HK-2 (cell line): Measurements from ENCODE around the gene RAB20.
"Not testable (repeated sequence)": the region's sequence is repeated elsewhere in the genome, so short reads cannot be mapped to it uniquely, and the experiment has no call there.

Experiments
- DNase-seq: peaks from one replicate; pipeline ENCODE4 v3.0.0-alpha.2; 2018; ENCODE audit not compliant: unreplicated experiment

Gene RAB20

DNA sequence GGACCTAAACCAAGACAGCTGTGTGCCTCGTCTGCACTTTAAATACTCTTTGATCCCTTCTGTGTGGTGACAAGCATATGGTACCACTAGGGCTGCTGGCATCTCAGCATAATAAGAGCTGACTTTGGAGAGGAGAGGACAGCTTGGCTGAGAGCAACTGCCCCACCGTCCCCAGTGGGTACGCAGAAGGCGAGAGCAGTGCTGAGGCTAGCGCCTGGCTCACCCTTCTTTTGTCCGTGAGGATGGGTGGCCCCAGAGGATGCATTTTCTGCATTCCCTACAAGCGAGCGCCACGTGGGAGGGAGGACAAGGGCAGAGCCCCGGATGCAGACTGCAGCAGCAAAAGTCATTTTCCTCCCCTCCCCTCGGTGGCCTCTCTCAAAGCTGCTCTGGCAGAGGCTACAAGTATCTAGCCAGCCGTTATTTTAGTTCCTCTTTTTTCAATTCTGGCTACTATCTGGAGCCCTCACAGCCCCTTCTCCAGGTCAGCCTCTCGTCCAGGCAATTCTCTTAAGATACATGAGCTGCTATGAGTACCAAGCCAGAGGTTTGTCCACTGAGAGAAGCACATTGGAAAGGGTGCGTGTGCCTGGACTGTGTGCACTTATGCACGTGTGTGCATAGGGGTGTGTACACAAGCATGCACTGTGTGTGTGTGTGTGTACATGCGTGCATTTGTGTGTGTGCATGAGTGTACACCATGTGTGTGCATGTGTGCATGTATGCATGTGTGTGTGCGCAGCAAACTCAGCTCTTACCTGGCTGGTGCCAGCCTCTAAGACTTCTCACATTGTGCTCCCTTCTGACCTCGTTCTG lies 51.3 kb downstream of the RAB20 start:
- DNase-seq, result no peak

- DNase-seq, result no peak
Observed at GRCh38 chr13:110509478-110509926, 52.0 kb downstream of the RAB20 start.

- DNase-seq, result no peak
Observed at GRCh38 chr13:110507678-110508381, 53.7 kb downstream of the RAB20 start.

DNA sequence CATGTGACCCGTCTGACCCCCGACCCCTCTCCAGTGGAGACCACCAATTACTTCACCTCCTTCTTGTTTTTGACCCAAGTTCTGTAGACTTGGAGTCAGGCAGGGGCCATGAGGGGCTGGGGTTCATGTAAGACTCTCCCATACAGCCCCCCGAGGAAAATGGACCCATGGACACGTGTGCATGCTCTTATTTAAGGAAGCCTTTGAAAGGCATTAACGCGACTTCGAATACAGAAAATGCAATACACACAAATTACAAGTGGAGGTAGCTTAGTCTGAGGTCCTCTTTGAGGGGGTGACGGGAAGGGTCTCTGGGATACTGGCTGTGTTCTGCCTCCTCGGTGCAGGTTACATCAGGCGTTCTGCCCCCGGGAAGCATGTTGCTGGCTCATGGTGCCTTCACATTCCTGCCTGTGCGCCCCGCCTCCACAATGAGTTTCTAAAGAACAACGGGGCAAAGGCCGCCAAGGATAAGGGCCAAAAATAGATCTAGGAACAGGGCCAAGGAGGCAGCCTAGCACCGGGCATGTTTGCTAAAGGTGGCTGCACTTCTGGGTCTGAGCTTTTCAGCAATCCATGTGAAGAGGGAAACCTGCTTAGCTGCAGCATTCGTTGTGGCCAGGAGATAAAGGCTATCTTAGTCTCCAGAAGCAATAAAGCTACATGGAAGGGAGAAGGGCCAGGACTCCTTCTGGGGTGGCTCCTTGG lies 54.5 kb downstream of the RAB20 start:
- no peak for DNase-seq

DNA sequence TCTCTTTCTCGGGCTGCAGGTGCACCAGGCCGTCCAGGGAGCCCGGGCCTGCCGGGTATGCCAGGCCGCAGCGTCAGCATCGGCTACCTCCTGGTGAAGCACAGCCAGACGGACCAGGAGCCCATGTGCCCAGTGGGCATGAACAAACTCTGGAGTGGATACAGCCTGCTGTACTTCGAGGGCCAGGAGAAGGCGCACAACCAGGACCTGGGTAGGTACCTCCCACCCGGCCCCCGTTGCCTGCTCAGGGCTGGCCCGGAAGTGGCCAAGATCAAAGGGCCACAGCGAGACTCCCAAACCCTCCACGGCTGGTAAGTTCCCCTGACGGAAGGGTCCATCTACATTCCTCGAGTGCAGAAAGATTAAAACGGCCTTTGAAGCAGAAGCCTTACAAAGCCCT lies 55.1 kb downstream of the RAB20 start:
- DNase-seq, result no peak

GRCh38 chr13:110505594-110505993 lies 55.9 kb downstream of the RAB20 start:
- no peak for DNase-seq

DNA sequence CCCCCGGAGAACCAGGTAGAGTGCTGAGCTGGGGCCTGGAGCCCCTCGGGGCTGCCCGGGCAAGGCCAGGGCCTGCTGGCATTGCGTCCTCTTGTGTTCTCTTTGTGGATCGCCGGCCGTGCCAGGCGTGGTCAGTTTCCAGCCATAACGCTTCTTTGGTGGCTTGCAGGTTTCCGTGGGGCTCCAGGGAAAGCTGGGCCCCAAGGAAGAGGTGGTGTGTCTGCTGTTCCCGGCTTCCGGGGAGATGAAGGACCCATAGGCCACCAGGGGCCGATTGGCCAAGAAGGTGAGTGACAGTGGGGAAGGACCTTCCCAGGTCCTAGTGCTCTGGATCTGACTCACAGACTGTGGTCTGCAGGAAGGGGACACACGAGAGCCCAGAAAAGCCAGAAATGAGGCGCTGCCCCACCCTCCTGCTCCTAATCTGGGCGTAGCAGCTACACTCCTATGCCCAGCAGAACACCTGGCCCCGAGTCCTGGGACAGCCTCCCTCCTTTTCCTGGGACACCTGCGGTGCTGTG lies 57.5 kb downstream of the RAB20 start:
- no peak for DNase-seq

GRCh38 chr13:110503037-110503901 lies 58.3 kb downstream of the RAB20 start:
- DNase-seq, result no peak

DNA sequence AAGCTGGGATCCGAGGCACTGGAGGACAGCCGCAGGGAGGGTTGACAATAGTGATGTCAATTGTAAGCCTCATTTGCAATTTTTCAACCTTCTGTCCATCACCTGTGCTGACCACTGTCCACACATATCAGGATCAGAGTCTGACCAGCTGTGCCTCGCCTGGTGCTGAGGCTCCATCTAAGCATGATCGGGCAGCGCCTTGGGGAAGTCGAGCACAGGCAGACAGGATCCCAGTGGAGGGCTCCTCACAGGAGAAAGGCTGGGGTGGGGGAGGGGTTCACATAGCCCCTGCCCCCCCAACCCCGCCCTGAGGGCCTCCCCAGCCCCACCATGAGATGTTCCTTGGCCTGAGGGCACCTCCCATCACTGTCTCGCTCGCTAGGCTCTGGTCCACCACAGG lies 60.3 kb downstream of the RAB20 start:
- DNase-seq, result no peak

GRCh38 chr13:110500341-110500740 lies 61.2 kb downstream of the RAB20 start:
- DNase-seq, result no peak

- DNase-seq, result no peak
Observed at GRCh38 chr13:110499621-110500281, 61.8 kb downstream of the RAB20 start.

DNA sequence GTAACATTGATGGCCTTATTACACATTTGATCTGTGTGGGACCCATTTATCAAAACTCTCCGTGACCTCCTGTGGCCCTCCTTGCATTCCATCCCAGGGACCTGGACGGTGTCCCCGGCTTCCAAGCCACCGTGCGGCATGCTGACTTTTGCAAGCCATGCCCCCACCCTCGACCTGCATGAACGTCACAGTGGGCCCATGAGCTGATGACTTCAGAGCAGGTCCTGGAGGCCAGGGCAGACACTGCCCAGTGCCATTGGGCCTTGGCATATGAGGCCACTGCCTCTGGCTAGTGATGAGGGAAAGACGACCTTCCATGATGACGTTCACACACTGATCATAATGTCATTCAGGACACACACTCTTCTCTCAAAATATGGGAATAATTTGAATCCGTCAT lies 62.8 kb downstream of the RAB20 start:
- no peak for DNase-seq

DNA sequence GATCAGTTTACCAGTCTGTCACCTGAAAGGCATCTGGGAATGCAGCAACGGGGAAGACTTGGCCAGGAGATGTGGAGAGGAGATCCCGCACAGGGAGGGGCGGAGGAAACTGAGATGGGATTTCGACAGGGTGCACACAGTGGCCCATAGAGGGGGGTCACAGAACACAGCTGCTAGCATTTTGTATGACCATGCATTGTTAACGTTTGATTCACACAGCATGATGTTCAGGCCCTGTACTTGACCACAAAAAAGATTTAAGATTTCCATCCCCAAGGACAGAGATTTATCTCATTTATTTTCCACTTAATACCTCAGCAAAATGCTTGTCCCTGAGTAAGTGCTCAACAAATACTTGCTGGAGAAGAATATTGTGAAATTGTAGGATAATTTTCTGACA lies 63.2 kb downstream of the RAB20 start:
- DNase-seq, result no peak

GRCh38 chr13:110497896-110498295 lies 63.6 kb downstream of the RAB20 start:
- not testable (repeated sequence) for DNase-seq

DNA sequence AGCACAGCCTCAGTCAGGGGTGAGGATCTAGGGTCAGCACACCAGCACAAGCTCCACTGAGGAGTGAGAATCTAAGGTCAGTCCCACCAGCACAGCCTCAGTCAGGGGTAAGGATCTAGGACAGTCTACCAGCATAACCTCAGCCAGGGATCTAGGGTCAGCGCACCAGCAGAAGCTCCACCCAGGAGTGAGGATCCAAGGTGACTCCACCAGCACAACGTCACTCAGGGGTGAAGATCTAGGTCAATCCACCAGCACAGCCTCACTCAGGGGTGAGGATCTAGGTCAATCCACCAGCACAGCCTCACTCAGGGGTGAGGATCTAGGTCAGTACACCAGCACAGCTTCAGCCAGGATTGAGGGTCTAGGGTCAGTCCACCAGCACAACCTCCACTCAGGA lies 64.5 kb downstream of the RAB20 start:
- DNase-seq, result no peak

GRCh38 chr13:110496281-110496680 lies 65.2 kb downstream of the RAB20 start:
- no peak for DNase-seq

DNA sequence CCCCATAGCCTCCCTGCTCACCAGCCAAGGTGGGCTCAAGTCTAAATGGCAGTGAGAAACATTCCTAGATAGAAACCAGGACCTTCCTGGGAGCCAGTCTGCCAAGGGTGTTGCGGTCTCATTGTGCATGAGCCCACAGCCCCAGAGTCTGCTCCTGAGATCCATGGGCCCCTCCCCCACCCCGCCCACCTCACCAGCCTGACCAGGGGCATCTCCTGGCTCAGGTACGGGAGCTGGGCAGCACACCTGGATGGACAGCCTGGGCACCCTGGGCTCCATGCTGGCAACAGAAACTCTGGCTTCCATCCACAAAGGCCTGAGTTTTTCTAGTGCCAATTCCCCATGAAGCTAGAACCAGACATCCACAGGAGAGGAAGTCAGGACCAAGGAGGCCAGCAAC lies 65.6 kb downstream of the RAB20 start:
- DNase-seq, result no peak

GRCh38 chr13:110495376-110495775 lies 66.1 kb downstream of the RAB20 start:
- DNase-seq, result no peak

DNA sequence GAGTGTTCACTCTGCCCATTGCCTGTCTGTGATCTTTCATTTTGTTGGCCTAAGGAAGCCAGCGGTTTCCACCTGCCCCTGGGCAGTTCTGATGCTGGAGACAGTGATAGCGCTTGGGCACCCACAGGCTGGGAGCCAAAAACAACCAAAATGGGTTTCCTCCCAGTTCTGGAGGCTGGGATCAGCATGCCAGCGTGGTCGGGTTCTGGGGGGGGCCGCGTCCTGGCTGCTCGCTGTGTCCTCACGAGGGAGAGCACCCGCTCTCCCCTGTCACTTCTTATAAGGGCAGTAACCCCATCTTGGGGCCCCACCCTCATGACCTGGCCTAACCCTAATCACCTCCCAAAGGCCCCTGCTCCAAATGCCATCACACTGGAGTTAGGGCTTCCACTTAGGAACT lies 67.9 kb downstream of the RAB20 start:
- no peak for DNase-seq

- no peak for DNase-seq
Observed at GRCh38 chr13:110492679-110493593, 68.6 kb downstream of the RAB20 start.
